Trophoblast cell (in vitro differentiated cells and primary cell): ENCODE data around the gene NETO2.
A peak's percentile ranks its signal among the peaks of the same experiment; 100 is the strongest.

Experiments
- DNase-seq, 2 donors: peaks; one replicate each; pipeline ENCODE4 v3.0.0-alpha.2; 2016
- H2AFZ ChIP-seq: 2 replicates; pipeline ENCODE4 v1.6.1; 2013; ENCODE audit warnings: low read length, moderate library complexity, mild to moderate bottlenecking; ENCODE audit not compliant: insufficient read depth, poor library complexity
- H2AK5ac ChIP-seq: 2 replicates; pipeline ENCODE4 v1.6.1; 2013; ENCODE audit warnings: mild to moderate bottlenecking, low read length
- H2BK120ac ChIP-seq: 2 replicates; pipeline ENCODE4 v1.6.1; 2013; ENCODE audit warnings: low read length, mild to moderate bottlenecking, moderate library complexity; ENCODE audit not compliant: insufficient read depth, poor library complexity
- H2BK12ac ChIP-seq: 2 replicates; pipeline ENCODE4 v1.6.1; 2013; ENCODE audit warnings: mild to moderate bottlenecking, low read length, moderate library complexity
- H2BK5ac ChIP-seq: 2 replicates; pipeline ENCODE4 v1.6.1; 2013; ENCODE audit warnings: low read length, low read depth, moderate library complexity, mild to moderate bottlenecking; ENCODE audit not compliant: poor library complexity
- H3K14ac ChIP-seq: 2 replicates; pipeline ENCODE4 v1.6.1; 2013; ENCODE audit warnings: mild to moderate bottlenecking, low read length
- H3K18ac ChIP-seq: 2 replicates; pipeline ENCODE4 v1.6.1; 2013; ENCODE audit warnings: mild to moderate bottlenecking, low read length
- H3K23ac ChIP-seq: 2 replicates; pipeline ENCODE4 v1.6.1; 2013; ENCODE audit warnings: low read length
- H3K27ac ChIP-seq: 2 replicates; pipeline ENCODE4 v1.5.1; 2013; ENCODE audit warnings: low read depth, mild to moderate bottlenecking, inconsistent platforms, low read length, moderate library complexity
- H3K27me3 ChIP-seq: 2 replicates; pipeline ENCODE4 v1.6.1; 2013; ENCODE audit warnings: inconsistent platforms, mild to moderate bottlenecking, low read length, moderate library complexity; ENCODE audit not compliant: insufficient read depth
- H3K36me3 ChIP-seq, 2 experiments: 1 replicate in 1 of 2; 2 replicates in 1 of 2; pipeline ENCODE4 v1.6.1; 2013; ENCODE audit warnings: low read length in 2 of 2, mild to moderate bottlenecking in 2 of 2, moderate library complexity in 1 of 2; ENCODE audit not compliant: insufficient read depth in 2 of 2, control insufficient read depth in 1 of 2
- H3K4ac ChIP-seq: 2 replicates; pipeline ENCODE4 v1.6.1; 2013; ENCODE audit warnings: low read depth, mild to moderate bottlenecking, low read length, moderate library complexity
- H3K4me1 ChIP-seq, 2 experiments: 1 replicate in 1 of 2; 2 replicates in 1 of 2; pipeline ENCODE4 v1.6.1; 2013; ENCODE audit warnings: low read length in 2 of 2, mild to moderate bottlenecking in 2 of 2, moderate library complexity in 1 of 2; ENCODE audit not compliant: insufficient read depth in 2 of 2, control insufficient read depth in 1 of 2
- H3K4me2 ChIP-seq: 2 replicates; pipeline ENCODE4 v1.6.1; 2013; ENCODE audit warnings: inconsistent platforms, mild to moderate bottlenecking, low read length, moderate library complexity
- H3K4me3 ChIP-seq: 2 replicates; pipeline ENCODE4 v1.5.1; 2013; ENCODE audit warnings: mild to moderate bottlenecking, low read depth, low read length, inconsistent platforms
- H3K79me1 ChIP-seq: one replicate; pipeline ENCODE4 v1.6.1; 2013; ENCODE audit warnings: low read length
- H3K79me2 ChIP-seq: 2 replicates; pipeline ENCODE4 v1.6.1; 2013; ENCODE audit warnings: low read length, mild to moderate bottlenecking; ENCODE audit not compliant: control insufficient read depth, insufficient read depth, poor library complexity
- H3K9ac ChIP-seq: 2 replicates; pipeline ENCODE4 v1.6.1; 2013; ENCODE audit warnings: mild to moderate bottlenecking, low read length
- H3K9me3 ChIP-seq: 2 replicates; pipeline ENCODE4 v1.6.1; 2013; ENCODE audit warnings: low read depth, mild to moderate bottlenecking, control low read depth, inconsistent platforms, low read length; ENCODE audit not compliant: insufficient read depth
- H4K12ac ChIP-seq: 2 replicates; pipeline ENCODE4 v1.6.1; 2013; ENCODE audit warnings: low read depth, mild to moderate bottlenecking, low read length, moderate library complexity
- H4K8ac ChIP-seq: 2 replicates; pipeline ENCODE4 v1.6.1; 2013; ENCODE audit warnings: low read depth, mild to moderate bottlenecking, low read length, moderate library complexity
- H4K91ac ChIP-seq: one replicate; pipeline ENCODE4 v1.6.1; 2013; ENCODE audit warnings: low read depth, mild to moderate bottlenecking, low read length, moderate library complexity
- WGBS: extraction: QIAGEN DNeasy Blood & Tissue Kit; methylation state at CpG from one replicate; pipeline ENCODE4 v1.1.7; 2013; ENCODE audit warnings: missing lambda C conversion rate; ENCODE audit not compliant: insufficient read length, insufficient coverage; ENCODE audit errors: extremely low coverage; 5-methylcytosine and 5-hydroxymethylcytosine counted together

NETO2 gene

GRCh38 chr16:47125757-47126156, 18.0 kb downstream of the NETO2 start:
- Histone ChIP-seq H3K4me1 (no peaks in the 10 kb centered on the region), H3K9me3 (no peaks in the 10 kb centered on the region), H3K14ac (no peak overlapping the region), H4K91ac (no peak overlapping the region), H3K79me1 (no peaks in the 10 kb centered on the region), H3K9ac (no peak overlapping the region), H2BK12ac (no peak overlapping the region), H2AK5ac (no peak overlapping the region), H3K36me3 (no peaks in the 10 kb centered on the region), H4K12ac (no peak overlapping the region), H3K4me2 (no peak overlapping the region), H3K27ac (no peak overlapping the region), H3K4me3 (no peak overlapping the region), H3K4ac (no peak overlapping the region), H2BK120ac (no peak overlapping the region), H4K8ac (no peak overlapping the region), H3K18ac (no peak overlapping the region), H3K23ac (no peak overlapping the region), H2AFZ (no peak overlapping the region), H2BK5ac (no peak overlapping the region), H3K79me2 (no peaks in the 10 kb centered on the region), H3K27me3 (no peaks in the 10 kb centered on the region)
- WGBS = no CpG with 5 or more reads among the region's 4 CpGs
- no peak for DNase-seq

GRCh38 chr16:47113130-47113529, 30.6 kb downstream of the NETO2 start:
- H3K36me3 ChIP-seq = no peaks in the 10 kb centered on the region
- H3K18ac ChIP-seq = no peak overlapping the region
- no peak overlapping the region for H3K4me3 ChIP-seq
- H3K9me3 ChIP-seq = no peaks in the 10 kb centered on the region
- no peak for DNase-seq
- no peak overlapping the region for H3K27ac ChIP-seq
- H4K8ac ChIP-seq = no peak overlapping the region
- H2BK120ac ChIP-seq = no peak overlapping the region
- no peak overlapping the region for H2AK5ac ChIP-seq
- H3K9ac ChIP-seq = no peak overlapping the region
- no peak overlapping the region for H3K23ac ChIP-seq
- H3K79me2 ChIP-seq = no peaks in the 10 kb centered on the region
- no peaks in the 10 kb centered on the region for H3K79me1 ChIP-seq
- no peak overlapping the region for H2AFZ ChIP-seq
- no peak overlapping the region for H2BK12ac ChIP-seq
- H3K27me3 ChIP-seq = no peaks in the 10 kb centered on the region
- H3K4ac ChIP-seq = no peak overlapping the region
- H3K4me1 ChIP-seq = no peaks in the 10 kb centered on the region
- H4K12ac ChIP-seq = no peak overlapping the region
- no peak overlapping the region for H3K14ac ChIP-seq
- H4K91ac ChIP-seq = no peak overlapping the region
- no peak overlapping the region for H2BK5ac ChIP-seq
- WGBS = no CpG with 5 or more reads among the region's 2 CpGs
- no peak overlapping the region for H3K4me2 ChIP-seq

- Histone ChIP-seq H3K9ac (no peak overlapping the region), H3K79me2 (no peaks in the 10 kb centered on the region), H3K4me3 (no peak overlapping the region), H2BK5ac (no peak overlapping the region), H3K9me3 (no peaks in the 10 kb centered on the region), H3K14ac (no peak overlapping the region), H4K8ac (no peak overlapping the region), H3K4ac (no peak overlapping the region), H2AK5ac (no peak overlapping the region), H2BK12ac (no peak overlapping the region), H3K27me3 (no peaks in the 10 kb centered on the region), H3K4me2 (no peak overlapping the region), H3K27ac (no peak overlapping the region), H3K36me3 (no peaks in the 10 kb centered on the region), H4K12ac (no peak overlapping the region), H4K91ac (no peak overlapping the region), H3K18ac (no peak overlapping the region), H2AFZ (no peak overlapping the region), H3K4me1 (no peaks in the 10 kb centered on the region), H2BK120ac (no peak overlapping the region), H3K79me1 (no peaks in the 10 kb centered on the region), H3K23ac (no peak overlapping the region)
- WGBS = no CpG with 5 or more reads among the region's 3 CpGs
- no peak for DNase-seq
Observed at GRCh38 chr16:47110939-47111338, 32.8 kb downstream of the NETO2 start.

- no peak overlapping the region for H3K4me3 ChIP-seq
- H4K91ac ChIP-seq = no peak overlapping the region
- no peak overlapping the region for H3K23ac ChIP-seq
- H3K14ac ChIP-seq = no peak overlapping the region
- no peaks in the 10 kb centered on the region for H3K27me3 ChIP-seq
- no peak overlapping the region for H3K18ac ChIP-seq
- no peak overlapping the region for H3K4me2 ChIP-seq
- no peak overlapping the region for H4K12ac ChIP-seq
- H4K8ac ChIP-seq = no peak overlapping the region
- no peak overlapping the region for H2BK5ac ChIP-seq
- H2AFZ ChIP-seq = no peak overlapping the region
- H3K9me3 ChIP-seq = no peaks in the 10 kb centered on the region
- peak; percentile 35 to 62 for DNase-seq
- H2BK120ac ChIP-seq = no peak overlapping the region
- H3K9ac ChIP-seq = no peak overlapping the region
- no CpG with 5 or more reads among the region's 5 CpGs for WGBS
- H3K27ac ChIP-seq = no peak overlapping the region
- H3K4ac ChIP-seq = no peak overlapping the region
- H2AK5ac ChIP-seq = no peak overlapping the region
- H2BK12ac ChIP-seq = no peak overlapping the region
- H3K4me1 ChIP-seq = no peaks in the 10 kb centered on the region
- H3K36me3 ChIP-seq = no peaks in the 10 kb centered on the region
- H3K79me2 ChIP-seq = no peaks in the 10 kb centered on the region
- H3K79me1 ChIP-seq = no peaks in the 10 kb centered on the region
Observed at GRCh38 chr16:47109361-47109760, 34.4 kb downstream of the NETO2 start.
